ENCODE measurements around the gene SMTN.
"Not testable (repeated sequence)": the region's sequence is repeated elsewhere in the genome, so short reads cannot be mapped to it uniquely, and the experiment has no call there.

Gene SMTN

GRCh38 chr22:31105282-31105929 lies 24.3 kb downstream of the SMTN start:
- no peak overlapping the region for H3K27ac ChIP-seq (ENCODE audit: insufficient read depth, low read length, poor library complexity, severe bottlenecking)
- no peak overlapping the region for H3K4me3 ChIP-seq (ENCODE audit: insufficient read depth, low read depth, low read length, poor library complexity, severe bottlenecking)

DNA sequence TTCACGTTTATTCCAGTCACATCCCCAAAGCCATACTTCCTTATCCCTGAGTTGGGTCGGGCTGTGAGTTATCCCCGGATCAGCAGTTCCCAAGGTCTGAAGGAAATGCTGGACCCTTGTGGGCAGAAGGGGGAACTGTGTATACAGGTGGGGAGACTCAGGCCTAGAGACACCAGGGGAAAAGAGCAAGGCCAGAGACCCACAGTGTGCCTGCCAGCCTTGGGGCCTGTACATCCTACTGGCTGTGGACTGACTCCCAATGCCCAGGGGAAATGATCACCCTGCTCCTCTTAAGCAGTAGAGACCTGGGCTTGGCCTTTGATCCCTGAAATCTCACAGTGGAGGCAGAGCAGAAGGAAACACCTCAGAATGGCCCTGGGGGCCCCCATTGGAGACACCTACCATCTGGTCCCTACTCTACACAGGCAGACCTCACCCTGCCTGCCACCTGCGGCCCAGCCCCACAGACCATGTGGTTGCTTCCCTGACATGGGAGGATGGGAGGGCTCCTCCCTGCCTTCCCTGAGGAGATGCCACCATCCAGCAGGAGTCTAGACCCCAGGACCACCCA lies 25.0 kb downstream of the SMTN start:
- H3K27ac ChIP-seq (ENCODE audit: insufficient read depth, low read length, poor library complexity, severe bottlenecking), result no peak overlapping the region

More at GRCh38 chr22:31105282-31105929, 24.3 kb downstream of the SMTN start:
- no peaks in the 10 kb centered on the region for H3K9me3 ChIP-seq (ENCODE audit: control insufficient read depth, low read length)
- no peak for DNase-seq
- no peaks in the 10 kb centered on the region for H3K27me3 ChIP-seq (replicated peaks; ENCODE audit: control insufficient read depth, insufficient read depth, low read length, poor library complexity, severe bottlenecking)
- H3K4me1 ChIP-seq (ENCODE audit: control insufficient read depth, insufficient read depth, low read length, poor library complexity, severe bottlenecking), result peaks cover 9% of the 10 kb centered on the region
- H3K36me3 ChIP-seq (ENCODE audit: control insufficient read depth, insufficient read depth, low read length), result no peaks in the 10 kb centered on the region

GRCh38 chr22:31106731-31107177 lies 25.6 kb downstream of the SMTN start:
- DNase-seq, result no peak
- Histone ChIP-seq H3K27me3 (replicated peaks; ENCODE audit: control insufficient read depth, insufficient read depth, low read length, poor library complexity, severe bottlenecking) (no peaks in the 10 kb centered on the region), H3K4me1 (ENCODE audit: control insufficient read depth, insufficient read depth, low read length, poor library complexity, severe bottlenecking) (peaks cover 9% of the 10 kb centered on the region), H3K9me3 (ENCODE audit: control insufficient read depth, low read length) (no peaks in the 10 kb centered on the region), H3K27ac (ENCODE audit: insufficient read depth, low read length, poor library complexity, severe bottlenecking) (peak overlapping the region; percentile 64), H3K36me3 (ENCODE audit: control insufficient read depth, insufficient read depth, low read length) (no peaks in the 10 kb centered on the region), H3K4me3 (ENCODE audit: insufficient read depth, low read depth, low read length, poor library complexity, severe bottlenecking) (peak overlapping the region; percentile 52)

More for the DNA sequence above, 25.0 kb downstream of the SMTN start:
- Histone ChIP-seq H3K9me3 (ENCODE audit: control insufficient read depth, low read length) (no peaks in the 10 kb centered on the region), H3K27me3 (replicated peaks; ENCODE audit: control insufficient read depth, insufficient read depth, low read length, poor library complexity, severe bottlenecking) (no peaks in the 10 kb centered on the region), H3K4me1 (ENCODE audit: control insufficient read depth, insufficient read depth, low read length, poor library complexity, severe bottlenecking) (peaks cover 9% of the 10 kb centered on the region), H3K4me3 (ENCODE audit: insufficient read depth, low read depth, low read length, poor library complexity, severe bottlenecking) (no peak overlapping the region), H3K36me3 (ENCODE audit: control insufficient read depth, insufficient read depth, low read length) (no peaks in the 10 kb centered on the region)
- no peak for DNase-seq

GRCh38 chr22:31107178-31107893 lies 26.2 kb downstream of the SMTN start, which contains the start of gene SELENOM:
SELENOM (minus strand) TSS chr22:31107568; CDS start chr22:31107505, 63 bp downstream.
- DNase-seq, result peak; percentile 84 to 87 (median 87)
- H3K27ac ChIP-seq (ENCODE audit: insufficient read depth, low read length, poor library complexity, severe bottlenecking), result peak within 1 kb of the TSS; percentile 64
- H3K9me3 ChIP-seq (ENCODE audit: control insufficient read depth, low read length), result no peaks in the 10 kb centered on the region
- peak within 1 kb of the TSS; percentile 52 for H3K4me3 ChIP-seq (ENCODE audit: insufficient read depth, low read depth, low read length, poor library complexity, severe bottlenecking)
- H3K27me3 ChIP-seq (replicated peaks; ENCODE audit: control insufficient read depth, insufficient read depth, low read length, poor library complexity, severe bottlenecking), result no peaks in the 10 kb centered on the region
- peaks cover 9% of the 10 kb centered on the region for H3K4me1 ChIP-seq (ENCODE audit: control insufficient read depth, insufficient read depth, low read length, poor library complexity, severe bottlenecking)
- no peaks in the 10 kb centered on the region for H3K36me3 ChIP-seq (ENCODE audit: control insufficient read depth, insufficient read depth, low read length)

GRCh38 chr22:31107894-31108218 lies 26.7 kb downstream of the SMTN start:
- Histone ChIP-seq H3K27ac (ENCODE audit: insufficient read depth, low read length, poor library complexity, severe bottlenecking) (peak overlapping the region; percentile 29), H3K4me3 (ENCODE audit: insufficient read depth, low read depth, low read length, poor library complexity, severe bottlenecking) (peak overlapping the region; percentile 52), H3K36me3 (ENCODE audit: control insufficient read depth, insufficient read depth, low read length) (no peaks in the 10 kb centered on the region), H3K27me3 (replicated peaks; ENCODE audit: control insufficient read depth, insufficient read depth, low read length, poor library complexity, severe bottlenecking) (no peaks in the 10 kb centered on the region), H3K4me1 (ENCODE audit: control insufficient read depth, insufficient read depth, low read length, poor library complexity, severe bottlenecking) (peaks cover 9% of the 10 kb centered on the region), H3K9me3 (ENCODE audit: control insufficient read depth, low read length) (no peaks in the 10 kb centered on the region)
- DNase-seq, result no peak

GRCh38 chr22:31112547-31113091 lies 31.5 kb downstream of the SMTN start:
- H3K4me3 ChIP-seq (ENCODE audit: insufficient read depth, low read depth, low read length, poor library complexity, severe bottlenecking); H3K27me3 ChIP-seq (replicated peaks; ENCODE audit: control insufficient read depth, insufficient read depth, low read length, poor library complexity, severe bottlenecking); H3K36me3 ChIP-seq (ENCODE audit: control insufficient read depth, insufficient read depth, low read length); H3K4me1 ChIP-seq (ENCODE audit: control insufficient read depth, insufficient read depth, low read length, poor library complexity, severe bottlenecking); H3K9me3 ChIP-seq (ENCODE audit: control insufficient read depth, low read length); H3K27ac ChIP-seq (ENCODE audit: insufficient read depth, low read length, poor library complexity, severe bottlenecking); DNase-seq: not testable (repeated sequence)

DNA sequence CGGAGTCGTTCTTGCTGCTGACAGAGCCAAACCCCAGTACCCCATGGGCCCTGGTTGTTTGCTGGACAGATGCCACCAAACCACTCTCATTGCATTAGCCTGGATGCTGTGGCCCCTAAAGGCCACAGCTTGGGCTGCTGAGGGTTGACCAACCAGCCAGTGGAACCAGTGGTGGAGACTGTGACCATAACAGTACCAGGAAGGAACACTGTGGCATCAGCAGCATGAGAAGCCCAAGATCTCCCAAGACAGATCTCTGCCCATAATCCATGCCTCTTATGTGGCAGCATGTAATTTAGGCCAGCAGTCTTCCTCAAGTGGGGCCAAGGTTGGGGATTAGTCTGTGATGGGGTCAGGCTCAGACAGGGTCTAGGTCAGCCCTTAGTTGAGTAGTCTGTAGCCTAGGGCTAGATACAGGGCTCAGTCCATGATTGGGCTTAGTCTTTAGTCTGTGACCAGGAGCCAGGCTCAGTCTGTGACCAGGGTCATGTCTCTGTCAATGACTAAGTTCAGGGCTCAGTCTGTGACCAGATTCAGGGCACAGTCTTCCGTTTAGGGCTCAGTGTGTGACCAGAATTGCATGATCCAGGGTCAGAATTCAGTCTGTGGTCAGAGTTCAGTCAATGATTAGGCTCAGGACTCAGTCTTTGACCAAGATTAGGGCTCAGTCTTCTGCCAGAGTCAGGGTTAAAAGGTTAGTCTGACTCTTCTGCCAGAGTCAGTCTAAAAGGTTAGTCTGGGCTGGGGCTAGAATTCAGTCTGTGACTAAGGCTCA lies 37.1 kb downstream of the SMTN start:
- no peak for DNase-seq
- Histone ChIP-seq H3K36me3 (ENCODE audit: control insufficient read depth, insufficient read depth, low read length) (no peaks in the 10 kb centered on the region), H3K4me3 (ENCODE audit: insufficient read depth, low read depth, low read length, poor library complexity, severe bottlenecking) (no peak overlapping the region)

DNA sequence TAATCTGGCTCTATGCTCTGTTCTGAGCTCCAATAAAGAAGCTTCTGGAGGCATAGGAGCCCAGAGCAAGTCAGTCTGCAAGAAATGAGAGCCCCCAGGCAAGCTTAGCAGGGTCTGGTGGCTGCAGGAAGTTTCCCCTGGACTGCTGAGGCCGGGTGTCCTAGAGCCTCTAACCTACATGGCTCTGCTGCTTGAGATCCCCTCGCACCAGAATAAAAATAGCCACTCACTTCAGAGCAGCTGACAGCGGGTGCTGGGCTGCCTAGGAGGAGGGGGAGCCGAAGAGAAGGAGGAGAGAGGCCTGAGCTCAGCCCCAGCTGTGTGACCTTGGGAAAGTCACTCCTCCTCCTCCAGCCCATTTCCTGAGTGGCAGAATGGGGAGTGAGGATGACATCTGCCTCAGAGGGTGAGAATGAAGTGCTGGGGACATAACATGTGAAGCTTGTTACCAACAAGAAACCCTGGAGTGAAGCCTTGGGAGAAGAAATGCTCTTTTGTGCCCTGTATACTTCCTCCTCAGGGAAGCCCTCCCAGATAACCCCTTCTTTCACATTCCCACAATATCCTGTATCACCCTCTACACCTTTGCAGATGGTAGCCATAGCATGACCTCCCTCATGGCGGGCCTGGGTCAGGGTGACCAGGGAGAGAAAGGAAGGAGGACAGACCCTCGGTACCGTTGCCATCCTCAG lies 38.1 kb downstream of the SMTN start:
- no peaks in the 10 kb centered on the region for H3K4me1 ChIP-seq (ENCODE audit: control insufficient read depth, insufficient read depth, low read length, poor library complexity, severe bottlenecking)
- H3K9me3 ChIP-seq (ENCODE audit: control insufficient read depth, low read length), result no peaks in the 10 kb centered on the region
- no peaks in the 10 kb centered on the region for H3K27me3 ChIP-seq (replicated peaks; ENCODE audit: control insufficient read depth, insufficient read depth, low read length, poor library complexity, severe bottlenecking)
- DNase-seq, result no peak
- H3K4me3 ChIP-seq (ENCODE audit: insufficient read depth, low read depth, low read length, poor library complexity, severe bottlenecking), result no peak overlapping the region
- H3K36me3 ChIP-seq (ENCODE audit: control insufficient read depth, insufficient read depth, low read length), result no peaks in the 10 kb centered on the region
- H3K27ac ChIP-seq (ENCODE audit: insufficient read depth, low read length, poor library complexity, severe bottlenecking), result no peak overlapping the region

More for the DNA sequence above, 37.1 kb downstream of the SMTN start:
- H3K4me1 ChIP-seq (ENCODE audit: control insufficient read depth, insufficient read depth, low read length, poor library complexity, severe bottlenecking), result no peaks in the 10 kb centered on the region
- no peak overlapping the region for H3K27ac ChIP-seq (ENCODE audit: insufficient read depth, low read length, poor library complexity, severe bottlenecking)
- H3K9me3 ChIP-seq (ENCODE audit: control insufficient read depth, low read length), result no peaks in the 10 kb centered on the region
- no peaks in the 10 kb centered on the region for H3K27me3 ChIP-seq (replicated peaks; ENCODE audit: control insufficient read depth, insufficient read depth, low read length, poor library complexity, severe bottlenecking)

DNA sequence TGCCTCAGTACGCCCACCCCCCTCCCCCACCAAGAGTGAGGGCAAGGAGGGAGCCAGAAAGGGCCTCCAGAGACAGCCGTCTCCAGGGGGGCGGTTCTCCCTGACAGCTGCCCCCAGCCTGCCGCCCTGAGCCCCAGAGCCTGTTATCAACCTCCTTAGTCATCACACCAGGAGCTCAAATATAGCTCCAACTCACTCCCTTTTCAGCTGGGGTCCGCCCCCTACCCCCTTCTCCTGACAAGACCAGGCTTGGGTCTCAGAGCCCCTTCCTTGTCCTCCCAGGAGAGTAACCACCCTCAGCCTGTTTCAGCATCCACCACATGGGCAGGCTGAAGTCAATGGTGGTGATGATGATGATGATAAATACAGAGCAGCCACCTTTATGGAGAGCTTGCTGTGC lies 39.1 kb downstream of the SMTN start:
- H3K27ac ChIP-seq (ENCODE audit: insufficient read depth, low read length, poor library complexity, severe bottlenecking), result no peak overlapping the region

More for the DNA sequence above, 39.1 kb downstream of the SMTN start:
- no peaks in the 10 kb centered on the region for H3K4me1 ChIP-seq (ENCODE audit: control insufficient read depth, insufficient read depth, low read length, poor library complexity, severe bottlenecking)
- DNase-seq, result no peak
- no peak overlapping the region for H3K4me3 ChIP-seq (ENCODE audit: insufficient read depth, low read depth, low read length, poor library complexity, severe bottlenecking)
- H3K27me3 ChIP-seq (replicated peaks; ENCODE audit: control insufficient read depth, insufficient read depth, low read length, poor library complexity, severe bottlenecking), result no peaks in the 10 kb centered on the region
- no peaks in the 10 kb centered on the region for H3K36me3 ChIP-seq (ENCODE audit: control insufficient read depth, insufficient read depth, low read length)
- H3K9me3 ChIP-seq (ENCODE audit: control insufficient read depth, low read length), result no peaks in the 10 kb centered on the region

Measured in effector memory CD4-positive, alpha-beta T cell (primary cell).